HG02938 (cell line): ENCODE data around the gene TRAPPC13.
A peak's percentile ranks its signal among the peaks of the same experiment; 100 is the strongest.
"Not testable (repeated sequence)": the region's sequence is repeated elsewhere in the genome, so short reads cannot be mapped to it uniquely, and the experiment has no call there.

ENCODE experiments used
- ATAC-seq: cut with Tn5 transposase; IDR thresholded peaks from one replicate; pipeline ENCODE4 v1.9.1; 2021; ENCODE audit warnings: mild to moderate bottlenecking, moderate library complexity; ENCODE audit not compliant: unreplicated experiment

Gene TRAPPC13, protein sequence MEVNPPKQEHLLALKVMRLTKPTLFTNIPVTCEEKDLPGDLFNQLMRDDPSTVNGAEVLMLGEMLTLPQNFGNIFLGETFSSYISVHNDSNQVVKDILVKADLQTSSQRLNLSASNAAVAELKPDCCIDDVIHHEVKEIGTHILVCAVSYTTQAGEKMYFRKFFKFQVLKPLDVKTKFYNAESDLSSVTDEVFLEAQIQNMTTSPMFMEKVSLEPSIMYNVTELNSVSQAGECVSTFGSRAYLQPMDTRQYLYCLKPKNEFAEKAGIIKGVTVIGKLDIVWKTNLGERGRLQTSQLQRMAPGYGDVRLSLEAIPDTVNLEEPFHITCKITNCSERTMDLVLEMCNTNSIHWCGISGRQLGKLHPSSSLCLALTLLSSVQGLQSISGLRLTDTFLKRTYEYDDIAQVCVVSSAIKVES

DNA sequence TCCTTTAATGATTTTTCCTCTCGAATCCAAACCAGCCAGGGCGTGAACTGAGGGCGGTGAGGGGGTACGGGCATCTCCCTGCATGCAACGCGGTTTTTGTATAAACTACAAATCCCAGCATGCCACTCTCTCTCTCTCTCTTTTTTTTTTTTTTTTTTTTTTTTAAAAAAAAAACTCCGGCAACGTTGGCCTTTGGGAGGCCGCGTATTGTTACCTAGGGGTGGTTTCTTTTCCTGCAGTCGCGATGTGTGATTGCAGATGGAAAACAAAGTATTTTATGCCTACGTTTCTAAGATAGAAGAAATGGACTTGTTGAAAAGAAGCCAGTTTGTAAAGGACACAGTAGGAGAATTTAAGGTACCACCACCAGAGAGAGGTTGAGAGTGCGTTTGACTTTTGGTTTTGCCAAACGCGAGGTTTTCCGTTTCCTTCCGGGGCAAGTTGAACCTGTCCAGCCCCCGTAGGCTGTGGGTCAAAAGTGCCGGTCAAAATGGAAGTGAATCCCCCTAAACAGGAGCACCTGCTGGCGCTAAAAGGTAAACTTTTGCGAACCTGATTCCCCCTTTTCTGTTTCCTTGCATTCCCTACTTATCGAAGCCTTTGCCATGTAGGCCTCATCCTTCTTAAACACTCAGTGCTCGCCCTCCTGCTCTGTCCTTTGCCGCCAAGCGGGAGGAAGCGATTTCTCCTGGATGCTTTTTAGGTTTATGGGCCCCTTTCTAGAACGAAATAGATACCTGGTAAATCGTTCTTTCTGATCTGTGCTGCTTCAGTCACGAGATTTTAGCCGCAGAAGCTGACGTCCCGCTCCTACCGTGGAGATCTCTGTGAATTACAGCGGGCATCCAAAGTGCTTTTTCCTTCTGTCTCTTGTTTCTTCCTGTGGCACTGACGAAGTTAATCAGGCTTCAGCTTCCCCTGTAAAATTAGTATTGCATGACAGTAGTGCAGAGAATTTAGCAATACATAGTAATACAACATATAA lies at the start of gene TRAPPC13, which contains the start of gene SHLD3:
TSS of gene TRAPPC13 (plus strand) at position 457 of the 985 bp plus-strand sequence. CDS start at position 491, 34 bp downstream.
TSS of gene SHLD3 (plus strand) at position 457 of the 985 bp plus-strand sequence. CDS start 4,561 bp downstream, outside the sequence.
- peak; percentile 73 for ATAC-seq

DNA sequence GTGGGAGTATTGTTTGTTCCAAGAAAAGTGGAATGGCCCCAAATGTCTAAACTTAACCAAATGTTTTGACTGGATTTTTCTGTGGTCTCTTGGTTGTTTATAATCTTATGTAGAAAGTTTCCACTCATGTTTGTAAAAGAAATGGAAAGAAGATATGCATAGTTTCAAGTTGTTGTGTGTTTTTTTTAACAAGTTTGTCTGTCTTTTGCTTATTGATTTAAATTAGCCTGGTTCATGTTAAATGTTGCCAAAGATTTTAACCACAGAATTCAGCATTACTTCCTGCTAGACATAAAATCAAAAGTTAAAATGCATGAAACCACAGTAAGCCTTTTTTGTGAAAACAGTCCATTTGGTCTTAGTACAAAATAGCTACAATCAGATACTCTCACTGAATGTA lies 47.7 kb upstream of the TRAPPC13 start:
- no peak for ATAC-seq

DNA sequence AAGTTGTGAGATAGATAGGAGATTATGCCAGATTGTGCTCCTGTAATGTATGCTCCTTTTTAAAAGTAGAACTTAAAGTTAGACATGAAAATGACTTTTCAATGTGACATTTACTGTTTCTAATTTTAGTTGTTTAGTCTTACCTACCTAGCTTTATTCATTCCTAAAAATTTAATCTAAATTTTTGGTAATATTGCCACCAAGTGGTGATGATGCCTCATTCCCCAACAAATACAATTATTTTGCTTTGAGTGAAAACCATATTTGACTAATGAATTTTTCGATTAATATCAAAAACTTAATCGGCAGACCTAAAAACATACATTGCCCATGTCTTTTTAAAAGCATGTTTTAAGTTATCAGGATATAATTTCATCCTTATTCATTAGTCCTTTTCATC lies 36.1 kb upstream of the TRAPPC13 start:
- ATAC-seq, result no peak

DNA sequence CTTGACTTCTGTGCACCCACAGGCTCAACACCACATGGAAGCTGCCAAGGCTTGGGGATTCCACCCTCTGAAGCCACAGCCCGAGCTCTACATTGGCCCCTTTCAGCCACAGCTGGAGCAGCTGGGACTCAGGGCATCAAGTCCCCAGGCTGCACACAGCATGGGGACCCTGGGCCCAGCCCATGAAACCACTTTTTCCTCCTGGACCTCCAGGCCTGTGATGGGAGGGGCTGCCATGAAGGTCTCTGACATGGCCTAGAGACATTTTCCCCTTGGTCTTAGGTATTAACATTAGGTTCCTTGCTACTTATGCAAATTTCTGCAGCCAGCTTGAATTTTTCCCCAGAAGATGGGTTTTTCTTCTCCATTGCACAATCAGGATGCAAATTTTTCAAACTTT lies 23.1 kb upstream of the TRAPPC13 start:
- ATAC-seq, result not testable (repeated sequence)

DNA sequence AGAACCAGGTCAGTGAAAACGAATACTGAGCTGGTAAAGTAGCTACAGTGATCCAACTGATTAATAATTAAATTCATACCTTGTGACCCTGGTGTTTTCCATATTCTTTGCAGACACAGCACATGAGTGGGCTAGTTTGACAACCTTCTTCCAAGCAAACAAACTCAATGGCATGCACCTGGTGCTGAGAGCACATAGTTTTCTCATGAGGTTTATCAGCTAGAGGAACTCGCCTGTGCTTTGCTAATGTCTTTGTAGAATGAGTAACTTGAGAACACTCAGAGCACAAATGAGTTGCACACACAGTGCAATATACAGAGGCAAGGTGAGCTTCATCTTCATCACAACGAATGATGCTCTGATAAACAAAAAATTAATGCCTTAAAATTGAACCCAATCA lies 13.3 kb upstream of the TRAPPC13 start:
- ATAC-seq, result no peak

DNA sequence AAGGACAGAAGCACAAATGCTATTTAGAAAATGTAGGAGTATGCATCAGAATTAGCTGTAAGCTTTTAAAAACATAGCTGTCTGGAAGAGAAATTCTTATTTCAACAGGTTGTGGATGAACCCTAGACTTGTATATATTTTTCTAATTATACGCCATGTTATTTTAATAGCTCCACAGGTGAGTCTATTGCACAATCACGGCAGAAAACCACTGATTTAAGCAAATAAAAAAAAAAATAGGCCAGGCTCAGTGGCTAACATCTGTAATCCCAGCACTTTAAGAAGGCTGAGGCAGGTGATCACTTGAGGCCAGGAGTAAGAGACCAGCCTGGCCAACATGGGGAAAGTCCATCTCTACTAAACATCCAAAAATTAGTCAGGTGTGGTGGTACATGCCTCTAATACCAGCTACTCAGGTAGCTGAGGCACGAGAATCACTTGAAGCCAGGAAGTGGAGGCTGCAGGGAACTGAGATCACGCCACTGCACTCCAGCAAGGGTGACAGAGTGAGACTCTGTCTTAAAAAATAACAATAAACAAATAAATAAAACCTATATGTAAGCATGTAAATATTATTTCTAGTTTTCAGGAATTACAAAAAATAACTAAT lies 12.4 kb upstream of the TRAPPC13 start:
- no peak for ATAC-seq

DNA sequence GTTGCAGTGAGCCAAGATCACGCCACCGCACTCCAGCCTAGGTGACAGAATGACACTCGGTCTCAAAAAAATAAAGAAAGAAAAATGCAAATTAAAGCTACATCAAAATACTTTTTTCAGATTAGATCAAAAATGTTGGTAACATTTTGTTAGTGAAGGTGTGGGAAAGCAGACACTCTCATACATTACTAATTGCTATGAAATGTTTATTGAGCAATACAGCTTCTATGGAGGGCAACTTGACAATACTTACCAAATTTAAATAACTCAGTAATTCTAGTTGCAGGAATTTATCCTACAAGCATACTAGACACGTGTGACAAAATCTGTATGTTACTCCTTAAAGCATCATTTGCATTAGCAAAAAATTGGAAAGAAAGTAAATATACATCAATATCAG lies 4.8 kb upstream of the TRAPPC13 start:
- no peak for ATAC-seq

DNA sequence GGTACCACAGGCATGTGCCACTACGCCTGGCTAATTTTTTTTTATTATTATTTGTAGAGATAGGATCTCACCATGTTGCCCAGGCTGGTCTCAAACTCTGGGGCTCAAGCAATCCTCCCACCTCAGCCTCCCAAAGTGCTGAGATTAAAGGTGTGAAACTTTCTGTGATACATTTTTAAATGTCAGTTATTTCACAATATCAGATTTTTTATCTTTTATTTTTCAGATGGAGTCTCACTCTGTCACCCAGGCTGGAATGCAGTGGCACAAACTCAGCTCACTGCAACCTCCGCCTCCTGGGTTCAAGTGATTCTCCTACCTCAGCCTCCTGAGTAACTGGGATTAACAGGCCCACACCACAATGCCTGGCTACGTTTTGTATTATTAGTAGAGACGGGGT lies 2.9 kb upstream of the TRAPPC13 start:
- not testable (repeated sequence) for ATAC-seq

DNA sequence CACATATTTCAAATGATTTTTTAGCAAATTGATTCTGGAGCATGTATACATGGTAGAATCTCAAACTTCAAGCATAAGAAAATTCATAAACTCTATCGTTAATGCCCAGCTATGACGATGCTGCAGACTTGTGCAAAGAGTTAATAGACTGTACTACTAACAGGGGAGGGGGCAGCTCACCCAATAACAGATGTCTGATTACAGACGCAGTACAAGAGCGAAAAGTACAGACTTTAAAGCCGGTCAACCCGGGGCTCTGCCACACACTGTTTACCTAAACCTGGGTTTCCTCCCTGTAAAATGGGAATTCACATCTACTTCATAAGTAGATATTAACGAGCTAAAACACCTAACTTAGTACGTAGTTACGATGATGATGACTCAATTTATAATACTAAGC lies 1.3 kb upstream of the TRAPPC13 start:
- ATAC-seq, result no peak

DNA sequence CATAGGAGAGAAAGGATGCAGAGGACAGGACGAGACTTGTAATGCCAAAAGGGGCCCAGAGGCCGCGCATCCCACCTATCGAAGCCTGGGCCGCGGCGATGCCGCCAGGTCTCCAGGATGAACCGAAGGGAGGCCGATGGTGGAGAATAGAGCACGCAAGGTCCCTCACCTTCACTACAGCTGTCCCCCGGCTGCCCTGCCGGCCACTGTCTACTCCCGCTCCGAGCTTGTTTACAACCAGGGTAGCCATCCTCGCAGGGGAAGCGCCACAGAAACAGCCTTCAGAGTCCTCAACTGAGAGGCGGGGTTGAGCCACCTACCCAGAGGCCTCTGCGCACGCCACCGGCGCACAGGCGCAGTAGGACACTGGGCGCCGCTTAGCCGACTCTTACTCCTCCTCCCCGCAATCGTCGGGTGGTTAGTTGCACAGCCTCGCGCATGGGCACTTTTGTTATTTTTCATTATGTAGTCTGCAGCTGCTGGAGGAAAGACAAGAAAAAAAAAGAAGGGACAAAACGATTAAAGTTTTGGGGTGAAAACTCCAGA lies 729 bp upstream of the TRAPPC13 start, which contains the start of gene TRIM23:
TSS of gene TRIM23 (minus strand) at position 309 of the 546 bp plus-strand sequence. CDS start at position 250, 59 bp downstream.
- peak; percentile 90 for ATAC-seq

DNA sequence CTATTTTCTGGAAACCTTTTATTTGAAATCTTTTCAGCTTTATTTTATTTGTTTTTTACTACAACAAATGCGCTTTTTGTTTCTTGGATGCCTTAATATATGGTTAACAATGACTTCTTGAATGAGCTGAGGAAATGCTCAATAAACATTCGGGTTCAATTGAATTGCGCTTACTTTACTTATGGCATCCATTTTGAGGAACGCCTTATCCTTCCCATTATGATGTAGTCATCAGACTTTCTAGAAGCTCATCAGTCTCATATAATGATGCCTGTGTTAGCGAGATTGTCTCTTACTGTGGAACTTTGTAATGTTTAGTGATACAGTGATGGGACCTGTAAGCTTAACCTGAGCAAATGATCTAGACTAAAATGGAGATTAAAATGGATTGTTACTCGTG lies 916 bp downstream of the TRAPPC13 start:
- ATAC-seq, result no peak

DNA sequence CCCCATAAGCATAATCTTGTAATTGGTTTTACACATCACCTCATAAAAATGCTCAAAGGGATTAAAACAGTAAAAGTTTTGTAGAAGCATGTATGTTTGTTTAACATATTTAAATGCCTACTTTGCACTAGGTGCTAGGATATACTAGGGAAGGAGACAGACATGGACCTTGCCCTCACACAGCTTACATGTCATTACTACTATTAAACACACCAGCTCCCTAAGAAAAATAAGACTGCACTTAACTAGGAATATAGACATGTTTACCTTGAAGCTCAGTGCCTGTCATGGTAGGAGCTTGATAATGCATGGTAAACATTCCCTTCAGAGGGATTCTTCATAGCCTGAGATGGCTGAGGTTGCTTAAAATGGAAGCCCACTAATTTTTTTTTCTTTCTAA lies 6.2 kb downstream of the TRAPPC13 start:
- ATAC-seq, result no peak

DNA sequence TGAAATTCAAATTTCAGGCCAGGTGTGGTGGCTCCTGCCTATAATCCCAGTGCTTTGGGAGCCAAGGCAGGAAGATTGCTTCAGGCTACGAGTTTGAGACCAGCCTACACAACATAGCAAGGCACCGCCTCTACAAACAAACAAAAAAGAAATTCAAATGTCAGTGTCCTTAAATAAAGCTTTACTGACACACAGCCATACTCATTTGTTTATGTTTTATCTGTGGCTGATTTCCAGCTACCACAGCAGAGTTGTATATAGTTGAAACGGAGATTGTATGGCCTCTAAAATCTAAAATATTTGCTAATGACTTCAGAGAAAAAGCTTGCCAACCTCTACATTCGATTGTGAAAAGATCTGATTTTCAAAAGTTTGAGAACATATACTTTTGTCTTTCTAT lies 15.4 kb downstream of the TRAPPC13 start:
- no peak for ATAC-seq

DNA sequence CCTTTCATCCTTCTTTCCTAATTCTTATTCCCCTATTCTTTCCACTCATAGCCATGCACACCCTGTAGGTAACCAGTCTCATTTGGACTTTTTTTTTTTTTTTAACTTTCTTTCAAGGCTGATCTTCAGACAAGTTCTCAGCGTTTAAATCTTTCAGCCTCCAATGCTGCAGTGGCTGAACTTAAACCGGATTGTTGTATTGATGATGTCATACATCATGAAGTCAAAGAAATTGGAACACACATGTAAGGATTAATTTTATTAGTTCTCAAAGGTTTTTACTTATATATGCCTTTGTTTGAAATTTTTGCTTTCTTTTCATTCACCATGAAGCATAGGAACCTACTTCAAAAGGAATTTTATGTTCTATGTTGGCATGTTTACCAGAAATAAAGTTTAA lies 22.1 kb downstream of the TRAPPC13 start:
- no peak for ATAC-seq

DNA sequence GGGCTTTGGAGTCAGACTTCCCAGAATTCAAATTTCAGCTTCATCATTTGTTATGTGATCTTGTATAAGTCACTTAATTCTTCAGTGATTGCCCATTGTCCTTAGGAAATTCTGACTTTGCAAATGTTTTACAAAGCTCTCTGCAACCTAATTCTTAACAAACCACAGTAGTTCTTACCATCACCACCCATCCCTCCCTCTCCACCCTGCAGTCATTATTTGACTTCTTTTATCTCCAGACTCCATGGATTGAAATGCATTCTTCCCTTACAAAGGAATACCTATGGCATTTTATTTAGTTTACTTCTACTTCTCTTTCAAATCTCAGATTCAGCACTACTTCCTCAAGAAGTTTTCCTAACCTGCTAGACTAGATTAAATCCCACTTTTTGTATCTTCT lies 23.1 kb downstream of the TRAPPC13 start:
- ATAC-seq, result no peak

DNA sequence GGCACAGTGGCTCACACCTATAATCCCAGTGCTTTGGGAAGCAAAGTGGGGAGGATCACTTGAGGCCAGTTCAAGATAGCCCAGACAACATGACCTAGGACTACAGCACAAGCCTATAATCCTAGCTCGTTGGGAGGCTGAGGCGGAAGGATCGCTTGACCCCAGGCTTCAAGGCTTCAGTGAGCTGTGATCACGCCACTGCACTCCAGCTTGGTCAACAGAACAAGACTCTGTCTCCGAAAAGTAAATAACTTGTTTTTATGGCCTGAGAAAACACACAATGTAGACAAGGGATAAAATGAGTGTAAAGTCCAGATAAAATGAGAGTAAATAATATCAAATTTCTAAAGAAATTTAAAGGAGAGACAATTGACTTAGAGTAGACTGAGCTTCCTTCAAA lies 26.3 kb downstream of the TRAPPC13 start:
- ATAC-seq, result no peak

DNA sequence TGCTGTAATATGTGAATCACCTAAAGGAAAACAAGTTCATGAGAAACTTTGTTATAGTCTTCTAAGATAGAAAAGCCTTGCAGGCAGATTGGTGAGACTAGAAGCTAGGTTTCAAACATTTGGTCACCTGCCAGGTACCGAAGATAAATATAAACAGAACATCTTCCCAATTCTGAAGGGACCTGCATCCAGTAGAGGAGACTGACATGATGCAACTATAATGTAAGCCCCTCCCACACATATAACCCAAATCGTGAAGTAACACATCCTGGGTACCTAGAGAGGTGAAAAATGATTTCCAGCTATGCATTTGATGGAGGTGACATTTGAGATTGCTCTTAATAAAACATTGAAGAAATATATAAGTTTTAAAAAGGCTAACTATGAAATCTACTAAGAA lies 29.9 kb downstream of the TRAPPC13 start:
- no peak for ATAC-seq

DNA sequence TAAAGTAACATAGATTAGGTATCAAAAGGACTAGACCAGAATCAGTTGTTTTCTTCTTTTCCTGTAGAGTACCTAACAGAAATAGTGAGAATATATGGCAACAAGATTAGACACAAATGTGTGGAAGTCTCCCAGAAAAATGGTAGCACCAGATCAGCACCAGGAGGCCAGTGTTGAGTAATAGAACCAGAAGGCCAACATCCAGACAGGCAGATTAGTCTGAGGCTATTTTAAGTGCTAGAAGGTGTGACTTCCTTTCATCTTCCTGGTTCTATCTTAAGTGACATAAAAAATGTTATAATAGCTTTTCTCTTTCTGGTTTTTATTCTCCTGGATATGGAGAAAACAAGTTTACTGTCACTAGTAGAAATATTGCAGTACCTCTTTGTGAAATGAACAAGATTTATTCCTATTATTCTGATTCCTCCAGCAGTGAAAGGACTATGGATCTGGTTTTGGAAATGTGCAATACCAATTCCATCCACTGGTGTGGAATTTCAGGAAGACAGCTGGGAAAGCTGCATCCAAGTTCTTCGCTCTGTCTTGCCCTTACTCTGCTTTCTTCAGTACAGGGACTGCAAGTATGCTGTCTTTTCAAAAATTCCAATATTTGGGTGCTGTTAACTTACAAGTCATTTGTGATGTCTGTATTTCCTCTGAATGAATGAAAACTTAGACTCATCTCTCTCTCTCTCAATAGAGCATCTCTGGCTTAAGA lies 39.1 kb downstream of the TRAPPC13 start:
- no peak for ATAC-seq

DNA sequence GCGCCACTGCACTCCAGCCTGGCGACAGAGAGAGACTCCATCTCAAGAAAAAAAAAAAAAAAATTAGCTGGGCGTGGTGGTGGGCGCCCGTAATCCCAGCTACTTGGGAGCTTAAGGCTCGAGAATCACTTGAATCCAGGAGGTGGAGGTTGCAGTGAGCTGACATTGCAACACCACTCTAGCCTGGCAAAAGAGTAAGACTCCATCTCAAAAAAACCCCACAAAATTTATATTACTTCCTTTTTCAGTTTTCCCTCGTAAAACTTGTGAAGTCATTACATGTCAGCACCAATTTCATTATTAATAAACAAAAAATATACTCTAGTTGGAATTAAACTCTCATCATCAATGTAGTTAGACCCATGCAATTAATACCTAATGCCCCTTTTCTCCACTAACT lies 43.9 kb downstream of the TRAPPC13 start:
- ATAC-seq, result no peak

DNA sequence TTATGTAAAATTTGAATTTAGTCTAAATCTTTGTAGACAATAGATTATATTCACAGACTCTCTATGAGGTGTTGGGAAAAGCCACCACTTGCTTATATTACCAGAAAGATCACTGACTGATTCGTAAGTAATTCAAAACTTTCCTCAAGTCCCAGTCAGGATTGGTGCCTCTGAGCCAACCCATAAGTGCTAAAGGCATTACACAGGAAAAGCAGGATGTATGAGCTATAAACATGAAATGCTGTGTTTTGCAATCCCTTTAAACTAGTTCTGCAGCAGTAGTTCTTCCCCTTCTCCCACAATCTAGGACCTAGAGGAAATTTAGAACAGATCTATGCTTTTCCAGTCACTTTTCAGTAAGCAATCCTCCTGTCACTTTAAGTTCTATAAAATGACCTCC lies 48.0 kb downstream of the TRAPPC13 start:
- no peak for ATAC-seq
